Myometrial cell (primary cell): Measurements from ENCODE around the gene TLDC2. TPM values are rescaled to one million over a fixed set of nuclear protein-coding genes. Genes with fewer than 3 reads are reported as not detected.

Source experiments
- total RNA-seq: library from RNA; depleted of rRNA; stranded (reverse); fragments of >200 nt; gene quantifications from 2 replicates; pipeline ENCODE4 v1.2.3, GENCODE V29; 2015

TLDC2 gene
- not detected in 2 replicates for total RNA-seq

DNA sequence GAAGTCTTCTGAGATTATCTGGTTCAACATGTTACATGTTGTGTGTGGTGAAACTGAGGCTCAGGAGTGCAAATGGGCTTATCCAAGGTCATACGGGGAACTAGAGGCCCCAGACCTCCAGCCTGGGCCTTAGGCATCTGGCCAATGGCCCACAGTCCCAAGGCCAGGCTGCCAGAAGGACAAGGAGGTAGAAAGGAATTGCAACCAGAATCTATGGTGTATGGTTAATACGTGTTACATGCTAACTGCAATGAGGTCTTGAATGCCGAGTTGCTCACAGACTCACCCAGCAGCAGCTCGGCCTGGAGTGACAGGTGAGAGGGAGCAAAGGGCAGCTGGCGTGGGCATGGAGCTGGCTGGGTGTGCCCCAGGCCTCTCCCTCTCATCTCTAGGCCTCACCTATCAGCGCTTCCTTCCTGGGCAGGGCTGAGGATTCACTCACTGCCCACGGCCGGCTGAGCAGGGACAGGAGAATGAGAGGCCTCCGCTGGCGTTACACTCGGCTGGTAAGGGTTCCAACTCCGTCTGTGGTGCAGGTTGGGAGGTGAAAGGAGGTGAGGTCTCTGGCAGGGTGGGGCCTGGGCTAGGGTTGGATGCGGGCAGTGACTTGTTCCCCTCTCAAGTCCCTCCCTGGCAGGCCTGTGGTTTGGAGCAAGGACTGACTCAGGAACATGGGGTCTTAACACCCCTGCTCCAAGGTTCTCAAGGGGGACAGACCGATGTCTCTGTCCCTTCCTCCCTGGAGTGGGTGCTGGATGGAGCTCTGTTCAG is at the start of gene TLDC2:
TLDC2 (plus strand) TSS at position 437 of the 771 bp plus-strand sequence; CDS start at position 474, 37 bp downstream.

Other genes starting within 250 kb of the TLDC2 start
- not detected in 2 replicates for gene SLA2, start 229.9 kb upstream of the TLDC2 start, total RNA-seq
- gene NDRG3, start 130.0 kb upstream of the TLDC2 start, total RNA-seq: 18.7 and 28.2 TPM in 2 replicates
- gene DSN1, start 102.4 kb upstream of the TLDC2 start, total RNA-seq: 20.5 and 23.0 TPM in 2 replicates
- gene SAMHD1, start 75.6 kb downstream of the TLDC2 start, total RNA-seq: 22.5 and 34.9 TPM in 2 replicates
- 3.2 and 7.4 TPM in 2 replicates for gene RBL1, start 219.9 kb downstream of the TLDC2 start, total RNA-seq